CD4-positive, alpha-beta T cell treated with Interleukin-10 for 1 hour (primary cell): ENCODE results near the gene DHX8.
"Not testable (repeated sequence)": the region's sequence is repeated elsewhere in the genome, so short reads cannot be mapped to it uniquely, and the experiment has no call there.

ENCODE experiments used
- DNase-seq: peaks from one replicate; pipeline ENCODE4 v3.0.0-alpha.2; 2020

DHX8 gene

GRCh38 chr17:43483674-43484551 lies at the start of gene DHX8:
Gene DHX8, plus strand, starts transcription at chr17:43483975. Its CDS starts 63 bp downstream, at chr17:43484038.
- peak; percentile 99 for DNase-seq

- no peak for DNase-seq
Measured at GRCh38 chr17:43434902-43435319, 48.9 kb upstream of the DHX8 start.

- no peak for DNase-seq
Measured at GRCh38 chr17:43437756-43438155, 46.0 kb upstream of the DHX8 start.

GRCh38 chr17:43438626-43439025 lies 45.1 kb upstream of the DHX8 start:
- no peak for DNase-seq

- DNase-seq, result no peak
Measured at GRCh38 chr17:43439041-43439440, 44.7 kb upstream of the DHX8 start.

GRCh38 chr17:43442711-43443110 lies 41.1 kb upstream of the DHX8 start:
- no peak for DNase-seq

- DNase-seq, result no peak
Measured at GRCh38 chr17:43443381-43443780, 40.4 kb upstream of the DHX8 start.

- no peak for DNase-seq
Measured at GRCh38 chr17:43444223-43445008, 39.4 kb upstream of the DHX8 start.

GRCh38 chr17:43445009-43445589 lies 38.7 kb upstream of the DHX8 start:
- DNase-seq, result no peak

GRCh38 chr17:43446773-43447172 lies 37.0 kb upstream of the DHX8 start:
- no peak for DNase-seq

- DNase-seq, result no peak
Measured at GRCh38 chr17:43448720-43449469, 34.9 kb upstream of the DHX8 start.

- no peak for DNase-seq
Measured at GRCh38 chr17:43449470-43450248, 34.1 kb upstream of the DHX8 start.

GRCh38 chr17:43450791-43451190 lies 33.0 kb upstream of the DHX8 start:
- DNase-seq, result not testable (repeated sequence)

GRCh38 chr17:43451741-43452140 lies 32.0 kb upstream of the DHX8 start:
- DNase-seq, result not testable (repeated sequence)

GRCh38 chr17:43453331-43453812 lies 30.4 kb upstream of the DHX8 start:
- DNase-seq, result no peak

- DNase-seq, result no peak
Measured at GRCh38 chr17:43454868-43455267, 28.9 kb upstream of the DHX8 start.

GRCh38 chr17:43456029-43456428 lies 27.7 kb upstream of the DHX8 start:
- no peak for DNase-seq

GRCh38 chr17:43456661-43457361 lies 27.0 kb upstream of the DHX8 start:
- no peak for DNase-seq

- no peak for DNase-seq
Measured at GRCh38 chr17:43457362-43457692, 26.4 kb upstream of the DHX8 start.

GRCh38 chr17:43459878-43460277 lies 23.9 kb upstream of the DHX8 start:
- DNase-seq, result not testable (repeated sequence)

GRCh38 chr17:43461185-43461584 lies 22.6 kb upstream of the DHX8 start:
- no peak for DNase-seq
